ENCODE data around the gene RAI1. TPM values are rescaled to one million over a fixed set of nuclear protein-coding genes. Genes with fewer than 3 reads are reported as not detected.

RAI1 gene
- total and polyA plus RNA-seq, 10 of the 15 experiments (the other 5 are each of a cell fraction or from before 2014, with no cell fraction given): 0.66 to 37.7 (median 6.0) TPM

DNA sequence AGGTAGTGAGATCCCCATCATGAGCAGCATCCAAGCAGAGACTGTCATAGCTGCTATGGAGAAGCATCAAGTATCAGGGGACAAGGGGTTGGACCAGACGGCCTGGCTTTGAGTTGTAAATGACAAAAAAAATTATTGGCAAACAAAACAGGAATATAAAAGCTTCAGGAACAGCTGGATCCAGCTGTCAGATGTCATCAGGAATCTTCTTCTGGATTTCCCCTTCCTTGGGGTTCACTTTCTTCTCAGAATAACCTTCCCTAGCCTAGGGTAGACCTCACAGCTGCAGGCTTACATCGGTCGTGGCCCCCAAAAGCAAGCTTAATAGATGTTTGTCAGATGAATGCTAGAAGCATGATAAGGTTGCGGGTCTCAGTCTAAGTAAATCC is 17.2 kb upstream of the RAI1 start:
- Histone ChIP-seq H2AFZ (ENCODE audit: control insufficient read depth, low read depth, low read length) (no peak overlapping the region), H3K4me1 (ENCODE audit: control insufficient read depth, insufficient read depth, low read length) (peaks cover 28% of the 10 kb centered on the region), H3K27me3 (replicated peaks in 1 of 2; ENCODE audit: control insufficient read depth in 2 of 2, insufficient read depth in 2 of 2, low read length in 1 of 2) (no peaks in the 10 kb centered on the region; a peak in 1 of 4 replicates), H3K4me3 (no peak overlapping the region), H3K36me3 (ENCODE audit: control insufficient read depth in 2 of 2, insufficient read depth in 2 of 2, low read length in 1 of 2) (no peaks in the 10 kb centered on the region), H3K9ac (ENCODE audit: control insufficient read depth, insufficient read depth, low read length) (no peak overlapping the region), H3K79me2 (ENCODE audit: control insufficient read depth, insufficient read depth, low read length) (no peaks in the 10 kb centered on the region), H4K20me1 (ENCODE audit: control insufficient read depth, insufficient read depth) (no peaks in the 10 kb centered on the region), H3K27ac (ENCODE audit: control insufficient read depth, insufficient read depth) (no peak overlapping the region), H3K4me2 (ENCODE audit: control insufficient read depth, insufficient read depth) (no peak overlapping the region), H3K9me3 (replicated peaks; ENCODE audit: control insufficient read depth, insufficient read depth, low read length) (peaks cover 3% of the 10 kb centered on the region; the same call in 1 of the 3 replicates)
- intact Hi-C loops (cut with micrococcal nuclease; ENCODE audit: unreplicated experiment): no loop called here
- no peak for DNase-seq (ENCODE audit: low read depth, low spot score)
- TF ChIP-seq, protein P1, sequence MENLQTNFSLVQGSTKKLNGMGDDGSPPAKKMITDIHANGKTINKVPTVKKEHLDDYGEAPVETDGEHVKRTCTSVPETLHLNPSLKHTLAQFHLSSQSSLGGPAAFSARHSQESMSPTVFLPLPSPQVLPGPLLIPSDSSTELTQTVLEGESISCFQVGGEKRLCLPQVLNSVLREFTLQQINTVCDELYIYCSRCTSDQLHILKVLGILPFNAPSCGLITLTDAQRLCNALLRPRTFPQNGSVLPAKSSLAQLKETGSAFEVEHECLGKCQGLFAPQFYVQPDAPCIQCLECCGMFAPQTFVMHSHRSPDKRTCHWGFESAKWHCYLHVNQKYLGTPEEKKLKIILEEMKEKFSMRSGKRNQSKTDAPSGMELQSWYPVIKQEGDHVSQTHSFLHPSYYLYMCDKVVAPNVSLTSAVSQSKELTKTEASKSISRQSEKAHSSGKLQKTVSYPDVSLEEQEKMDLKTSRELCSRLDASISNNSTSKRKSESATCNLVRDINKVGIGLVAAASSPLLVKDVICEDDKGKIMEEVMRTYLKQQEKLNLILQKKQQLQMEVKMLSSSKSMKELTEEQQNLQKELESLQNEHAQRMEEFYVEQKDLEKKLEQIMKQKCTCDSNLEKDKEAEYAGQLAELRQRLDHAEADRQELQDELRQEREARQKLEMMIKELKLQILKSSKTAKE (IDR thresholded peaks at IDR 0.05; ENCODE audit: low read depth, poor library complexity, severe bottlenecking): no peak
- TF ChIP-seq, protein P2, sequence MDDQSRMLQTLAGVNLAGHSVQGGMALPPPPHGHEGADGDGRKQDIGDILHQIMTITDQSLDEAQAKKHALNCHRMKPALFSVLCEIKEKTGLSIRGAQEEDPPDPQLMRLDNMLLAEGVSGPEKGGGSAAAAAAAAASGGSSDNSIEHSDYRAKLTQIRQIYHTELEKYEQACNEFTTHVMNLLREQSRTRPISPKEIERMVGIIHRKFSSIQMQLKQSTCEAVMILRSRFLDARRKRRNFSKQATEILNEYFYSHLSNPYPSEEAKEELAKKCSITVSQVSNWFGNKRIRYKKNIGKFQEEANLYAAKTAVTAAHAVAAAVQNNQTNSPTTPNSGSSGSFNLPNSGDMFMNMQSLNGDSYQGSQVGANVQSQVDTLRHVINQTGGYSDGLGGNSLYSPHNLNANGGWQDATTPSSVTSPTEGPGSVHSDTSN (IDR thresholded peaks at IDR 0.05; ENCODE audit: insufficient replicate concordance, low read depth, low read length): no peak
- TF ChIP-seq HDAC6 (IDR thresholded peaks at IDR 0.05; ENCODE audit: unreplicated experiment) (no peak), KDM1A (IDR thresholded peaks at IDR 0.05; ENCODE audit: borderline replicate concordance) (no peak)
- TF ChIP-seq, protein P3, sequence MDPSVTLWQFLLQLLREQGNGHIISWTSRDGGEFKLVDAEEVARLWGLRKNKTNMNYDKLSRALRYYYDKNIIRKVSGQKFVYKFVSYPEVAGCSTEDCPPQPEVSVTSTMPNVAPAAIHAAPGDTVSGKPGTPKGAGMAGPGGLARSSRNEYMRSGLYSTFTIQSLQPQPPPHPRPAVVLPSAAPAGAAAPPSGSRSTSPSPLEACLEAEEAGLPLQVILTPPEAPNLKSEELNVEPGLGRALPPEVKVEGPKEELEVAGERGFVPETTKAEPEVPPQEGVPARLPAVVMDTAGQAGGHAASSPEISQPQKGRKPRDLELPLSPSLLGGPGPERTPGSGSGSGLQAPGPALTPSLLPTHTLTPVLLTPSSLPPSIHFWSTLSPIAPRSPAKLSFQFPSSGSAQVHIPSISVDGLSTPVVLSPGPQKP (IDR thresholded peaks at IDR 0.05; ENCODE audit: low read depth, low read length): no peak
- TF ChIP-seq, protein P4, sequence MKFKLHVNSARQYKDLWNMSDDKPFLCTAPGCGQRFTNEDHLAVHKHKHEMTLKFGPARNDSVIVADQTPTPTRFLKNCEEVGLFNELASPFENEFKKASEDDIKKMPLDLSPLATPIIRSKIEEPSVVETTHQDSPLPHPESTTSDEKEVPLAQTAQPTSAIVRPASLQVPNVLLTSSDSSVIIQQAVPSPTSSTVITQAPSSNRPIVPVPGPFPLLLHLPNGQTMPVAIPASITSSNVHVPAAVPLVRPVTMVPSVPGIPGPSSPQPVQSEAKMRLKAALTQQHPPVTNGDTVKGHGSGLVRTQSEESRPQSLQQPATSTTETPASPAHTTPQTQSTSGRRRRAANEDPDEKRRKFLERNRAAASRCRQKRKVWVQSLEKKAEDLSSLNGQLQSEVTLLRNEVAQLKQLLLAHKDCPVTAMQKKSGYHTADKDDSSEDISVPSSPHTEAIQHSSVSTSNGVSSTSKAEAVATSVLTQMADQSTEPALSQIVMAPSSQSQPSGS (IDR thresholded peaks at IDR 0.05; ENCODE audit: low read length): 0 out of 2 replicates have a peak, but pooled peaks have one; percentile 1
- FAIRE-seq: no peak
- SMC1A ChIA-PET (ENCODE audit: uncharacterized antibody, unreplicated experiment): interaction anchor here (1.1 to 1.8 kb wide), 4 partner anchors 9 to 371 kb away, joined by 3 to 7 read pairs (median 5); no protein-coding TSS in a partner anchor
- POLR2A ChIA-PET: interaction anchor here (1.1 to 1.5 kb wide), 2 partner anchors 9 to 10 kb away, joined by 5 to 6 read pairs; no protein-coding TSS in a partner anchor
- WGBS (ENCODE audit: insufficient coverage, insufficient replicate concordance, low lambda C conversion rate, missing lambda C conversion rate): 34% methylated on average over 4 of the region's 4 CpGs
- no peak for ATAC-seq
- RAD21 ChIA-PET (ENCODE audit: unreplicated experiment): interaction anchor here (0.9 to 1.8 kb wide), 3 partner anchors 16 to 255 kb away, joined by 3 to 7 read pairs (median 5); no protein-coding TSS in a partner anchor
- in situ Hi-C loops (cut with MboI): no loop called here
- BruUV-seq (replicated peaks): no TSS peak
- CTCF ChIA-PET: interaction anchor here (0.6 to 2.2 kb wide), 6 partner anchors 9 to 483 kb away, joined by 3 to 11 read pairs (median 4); no protein-coding TSS in a partner anchor
